ENCODE results near the gene YES1. TPM values are rescaled to one million over a fixed set of nuclear protein-coding genes. Genes with fewer than 3 reads are reported as not detected.
A peak's percentile ranks its signal among the peaks of the same experiment; 100 is the strongest.
"Not testable (repeated sequence)": the region's sequence is repeated elsewhere in the genome, so short reads cannot be mapped to it uniquely, and the experiment has no call there.

The YES1 gene
- total RNA-seq, 5 donors from 2014 or later (not counting 1 experiment from before 2014, with no cell fraction given): 7.4 to 16.3 (median 8.2) TPM

DNA sequence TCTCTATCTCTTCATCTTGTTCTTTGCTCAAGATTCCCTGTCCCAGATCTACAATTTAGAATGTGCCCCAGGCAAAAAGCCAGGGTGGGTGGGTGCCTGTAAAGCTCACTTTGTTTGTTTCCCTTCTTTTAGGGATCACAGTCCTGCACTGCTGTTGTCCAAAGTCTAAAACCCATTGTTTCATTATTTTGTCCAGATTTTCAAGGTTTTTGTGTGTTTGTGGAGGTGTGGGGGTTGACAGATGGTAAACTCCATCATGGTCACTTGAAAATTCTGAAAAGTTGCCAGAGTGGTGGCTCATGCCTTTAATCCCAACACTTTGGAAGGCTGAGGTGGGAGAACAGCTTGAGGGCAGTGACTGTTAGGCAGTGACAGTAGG lies 41.5 kb downstream of the YES1 start:
- no peak for DNase-seq
- no peak overlapping the region for H3K4me3 Mint-ChIP-seq
- CTCF ChIA-PET: interaction anchor here (0.6 to 0.9 kb wide), 3 partner anchors 16 to 545 kb away, joined by 3 to 13 read pairs (median 3); no protein-coding TSS in a partner anchor
- POLR2A ChIA-PET: no interaction called here
- Histone ChIP-seq H3K9me3 (no peaks in the 10 kb centered on the region), H3K4me1 (ENCODE audit: control insufficient read depth in 1 of 2, extremely low read depth in 1 of 2, insufficient read depth in 2 of 2, low read length in 2 of 2) (no peaks in the 10 kb centered on the region), H3K27ac (ENCODE audit: low read length) (no peak overlapping the region), H3K4me3 (ENCODE audit: control insufficient read depth in 1 of 2, extremely low read depth in 1 of 2, low read length in 1 of 2) (no peak overlapping the region), H3K36me3 (ENCODE audit: control insufficient read depth in 2 of 2, extremely low read depth in 1 of 2, insufficient read depth in 1 of 2, low read length in 1 of 2) (no peaks in the 10 kb centered on the region), H3K27me3 (replicated peaks in 1 of 2; ENCODE audit: control insufficient read depth in 2 of 2, extremely low read depth in 1 of 2, insufficient read depth in 2 of 2, low read length in 1 of 2) (no peaks in the 10 kb centered on the region)
- H3K4me1 Mint-ChIP-seq: peaks cover 7 to 24% (median 16%) of the 10 kb centered on the region in 3 donors
- H3K27me3 Mint-ChIP-seq: no peaks in the 10 kb centered on the region
- no peak for ATAC-seq (replicated peaks in 1 of 4)
- H3K9me3 Mint-ChIP-seq: no peaks in the 10 kb centered on the region
- H3K27ac Mint-ChIP-seq: no peak overlapping the region
- H3K36me3 Mint-ChIP-seq: peaks cover 15% of the 10 kb centered on the region

DNA sequence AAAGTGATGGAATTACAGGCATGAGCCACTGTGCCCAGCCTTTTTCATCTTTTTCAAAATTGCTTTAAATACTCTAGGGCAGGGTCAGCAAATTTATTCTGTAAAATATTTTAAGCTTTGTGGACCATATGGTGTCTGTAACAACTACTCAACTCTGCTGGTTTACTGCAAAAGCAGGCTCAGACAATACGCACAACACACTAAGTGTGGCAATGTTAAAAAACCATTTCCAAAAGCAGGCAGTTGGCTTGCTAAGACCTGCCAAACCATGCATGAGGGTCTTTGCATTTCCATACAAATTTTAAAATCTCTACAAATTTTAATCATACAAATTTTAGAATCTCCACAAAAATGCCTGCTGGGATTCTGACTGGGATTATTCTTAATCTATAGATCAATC lies 44.1 kb downstream of the YES1 start:
- Histone ChIP-seq H3K9me3 (no peaks in the 10 kb centered on the region), H3K4me1 (ENCODE audit: control insufficient read depth in 1 of 2, extremely low read depth in 1 of 2, insufficient read depth in 2 of 2, low read length in 2 of 2) (peaks cover 0 to 3% of the 10 kb centered on the region in 2 experiments), H3K36me3 (ENCODE audit: control insufficient read depth in 2 of 2, extremely low read depth in 1 of 2, insufficient read depth in 1 of 2, low read length in 1 of 2) (no peaks in the 10 kb centered on the region), H3K4me3 (ENCODE audit: control insufficient read depth in 1 of 2, extremely low read depth in 1 of 2, low read length in 1 of 2) (no peak overlapping the region), H3K27me3 (replicated peaks in 1 of 2; ENCODE audit: control insufficient read depth in 2 of 2, extremely low read depth in 1 of 2, insufficient read depth in 2 of 2, low read length in 1 of 2) (no peaks in the 10 kb centered on the region), H3K27ac (ENCODE audit: low read length) (no peak overlapping the region)
- POLR2A ChIA-PET: no interaction called here
- WGBS (ENCODE audit: insufficient coverage): 100% methylated on average over 1 of the region's 1 CpG
- DNase-seq: no peak
- Mint-ChIP-seq H3K27ac (no peak overlapping the region), H3K27me3 (no peaks in the 10 kb centered on the region), H3K36me3 (peaks cover 3% of the 10 kb centered on the region), H3K4me3 (no peak overlapping the region), H3K9me3 (no peaks in the 10 kb centered on the region), H3K4me1 (peaks cover 11 to 18% (median 16%) of the 10 kb centered on the region in 3 donors)
- no peak for ATAC-seq (replicated peaks in 1 of 4)
- CTCF ChIA-PET: no interaction called here

DNA sequence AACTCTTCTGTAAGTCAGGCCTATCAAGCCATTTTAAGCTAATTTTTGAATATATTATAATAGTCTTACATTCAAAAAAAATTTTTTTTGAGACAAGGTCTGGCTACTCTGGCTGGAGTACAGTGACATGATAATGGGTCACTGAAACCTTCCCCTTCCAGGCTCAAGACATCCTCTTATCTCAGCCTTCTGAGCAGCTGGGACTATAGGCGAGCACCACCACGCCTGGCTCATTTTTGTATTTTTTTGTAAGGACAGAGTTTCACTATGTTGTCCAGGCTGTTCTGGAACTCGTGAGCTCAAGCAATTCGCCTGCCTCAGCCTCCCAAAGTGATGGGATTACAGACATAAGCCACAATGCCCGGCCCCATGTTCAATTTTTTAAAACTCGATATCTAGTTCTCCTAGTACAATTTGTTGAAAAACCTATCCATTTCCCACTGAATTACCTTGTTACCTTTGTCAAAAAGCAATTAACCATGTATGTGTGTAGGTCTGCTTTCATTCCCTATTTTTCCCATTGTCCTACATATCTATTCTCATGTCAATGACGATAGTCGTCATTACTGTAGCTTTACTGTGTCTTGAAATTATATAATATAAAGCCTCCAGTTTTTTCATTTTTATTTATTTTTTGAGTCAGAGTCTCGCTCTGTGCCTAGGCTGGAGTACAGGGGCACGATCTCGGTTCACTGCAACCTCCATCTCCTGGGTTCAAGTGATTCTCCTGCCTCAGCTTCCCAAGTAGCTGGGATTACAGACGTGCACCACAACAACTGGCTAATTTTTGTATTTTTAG lies 44.8 kb downstream of the YES1 start:
- no peak overlapping the region for H3K4me3 ChIP-seq (ENCODE audit: control insufficient read depth in 1 of 2, extremely low read depth in 1 of 2, low read length in 1 of 2)
- ATAC-seq (replicated peaks in 1 of 4) (no peak), DNase-seq (no peak)
- no peaks in the 10 kb centered on the region for H3K9me3 ChIP-seq
- ChIA-PET CTCF (no interaction called here), POLR2A (no interaction called here)
- 78% methylated on average over 2 of the region's 12 CpGs for WGBS (ENCODE audit: insufficient coverage)
- H3K27me3 Mint-ChIP-seq: no peaks in the 10 kb centered on the region
- no peak overlapping the region for H3K27ac ChIP-seq (ENCODE audit: low read length)
- H3K9me3 Mint-ChIP-seq: no peaks in the 10 kb centered on the region
- peaks cover 0 to 3% of the 10 kb centered on the region in 2 experiments for H3K4me1 ChIP-seq (ENCODE audit: control insufficient read depth in 1 of 2, extremely low read depth in 1 of 2, insufficient read depth in 2 of 2, low read length in 2 of 2)
- H3K27ac Mint-ChIP-seq: no peak overlapping the region
- H3K36me3 ChIP-seq (ENCODE audit: control insufficient read depth in 2 of 2, extremely low read depth in 1 of 2, insufficient read depth in 1 of 2, low read length in 1 of 2): no peaks in the 10 kb centered on the region
- H3K4me3 Mint-ChIP-seq: no peak overlapping the region
- H3K27me3 ChIP-seq (replicated peaks in 1 of 2; ENCODE audit: control insufficient read depth in 2 of 2, extremely low read depth in 1 of 2, insufficient read depth in 2 of 2, low read length in 1 of 2): no peaks in the 10 kb centered on the region
- peaks cover 14 to 20% (median 16%) of the 10 kb centered on the region in 3 donors for H3K4me1 Mint-ChIP-seq
- peaks cover 3% of the 10 kb centered on the region for H3K36me3 Mint-ChIP-seq

DNA sequence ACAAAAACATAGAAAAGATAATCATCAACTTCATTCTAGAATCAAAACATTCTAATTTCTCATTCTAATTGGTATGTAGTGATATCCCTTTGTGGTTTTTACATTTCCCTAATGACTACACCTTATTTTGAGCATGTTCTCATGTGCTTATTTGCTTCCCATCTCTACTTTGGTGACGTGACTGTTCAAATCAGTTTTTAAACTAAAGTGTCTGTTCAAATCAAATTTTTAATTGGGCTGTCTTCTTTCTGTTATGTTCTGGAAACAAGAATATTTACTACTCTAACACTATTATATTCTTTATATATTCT lies 45.5 kb downstream of the YES1 start:
- Histone ChIP-seq H3K4me1 (ENCODE audit: control insufficient read depth in 1 of 2, extremely low read depth in 1 of 2, insufficient read depth in 2 of 2, low read length in 2 of 2) (peaks cover 0 to 3% of the 10 kb centered on the region in 2 experiments), H3K27ac (ENCODE audit: low read length) (no peak overlapping the region), H3K4me3 (ENCODE audit: control insufficient read depth in 1 of 2, extremely low read depth in 1 of 2, low read length in 1 of 2) (no peak overlapping the region), H3K9me3 (no peaks in the 10 kb centered on the region), H3K36me3 (ENCODE audit: control insufficient read depth in 2 of 2, extremely low read depth in 1 of 2, insufficient read depth in 1 of 2, low read length in 1 of 2) (no peaks in the 10 kb centered on the region), H3K27me3 (replicated peaks in 1 of 2; ENCODE audit: control insufficient read depth in 2 of 2, extremely low read depth in 1 of 2, insufficient read depth in 2 of 2, low read length in 1 of 2) (no peaks in the 10 kb centered on the region)
- ChIA-PET CTCF (no interaction called here), POLR2A (no interaction called here)
- no peak for DNase-seq
- no CpG with 5 or more reads among the region's 1 CpG for WGBS (ENCODE audit: insufficient coverage)
- Mint-ChIP-seq H3K4me3 (no peak overlapping the region), H3K4me1 (peaks cover 14 to 21% (median 18%) of the 10 kb centered on the region in 3 donors), H3K9me3 (no peaks in the 10 kb centered on the region), H3K27me3 (no peaks in the 10 kb centered on the region), H3K36me3 (peaks cover 3% of the 10 kb centered on the region), H3K27ac (peak overlapping the region in 1 of 2 donors; percentile 29)
- ATAC-seq (replicated peaks in 1 of 4): no peak

DNA sequence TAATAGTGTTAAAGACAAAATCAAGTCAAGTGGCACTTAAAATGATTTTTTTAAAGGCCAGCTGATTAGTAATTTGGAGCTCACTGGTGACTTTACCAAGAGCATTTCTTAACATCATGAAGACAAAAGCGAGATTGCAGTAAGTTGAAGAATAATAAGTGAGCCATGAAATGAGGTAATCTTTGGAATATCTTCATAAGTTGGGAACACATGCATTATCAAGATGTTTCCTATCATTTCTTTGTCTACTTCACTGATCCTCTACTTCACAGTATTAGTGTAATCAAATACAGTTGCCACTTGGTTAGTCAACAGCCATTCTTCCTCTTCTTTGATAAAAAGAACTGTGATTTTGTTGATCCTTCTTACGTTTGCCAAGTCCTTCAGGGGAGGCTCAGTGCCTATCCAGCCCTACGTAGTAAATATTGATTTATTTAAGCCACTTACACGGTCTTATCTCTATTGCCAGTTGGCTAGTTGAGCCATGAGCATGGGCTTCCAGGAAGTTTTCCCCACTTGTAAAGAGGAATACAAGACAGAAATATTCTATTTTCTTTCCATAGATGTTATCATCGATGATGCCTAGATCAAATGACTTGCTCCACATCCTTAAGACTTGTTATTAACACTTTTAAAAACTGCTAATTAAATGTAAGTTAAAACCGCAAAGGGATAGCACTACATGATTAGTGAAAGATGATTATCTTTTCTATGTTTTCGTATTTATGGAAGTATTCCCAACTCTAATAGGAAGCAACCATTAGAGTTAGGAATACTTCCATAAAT lies 46.1 kb downstream of the YES1 start:
- H3K36me3 Mint-ChIP-seq: peaks cover 3% of the 10 kb centered on the region
- no CpG with 5 or more reads among the region's 7 CpGs for WGBS (ENCODE audit: insufficient coverage)
- CTCF ChIA-PET: interaction anchor here in 1 of 2 donors (0.6 kb wide), 1 partner anchor 25 kb away, joined by 3 read pairs; no protein-coding TSS in a partner anchor

DNA sequence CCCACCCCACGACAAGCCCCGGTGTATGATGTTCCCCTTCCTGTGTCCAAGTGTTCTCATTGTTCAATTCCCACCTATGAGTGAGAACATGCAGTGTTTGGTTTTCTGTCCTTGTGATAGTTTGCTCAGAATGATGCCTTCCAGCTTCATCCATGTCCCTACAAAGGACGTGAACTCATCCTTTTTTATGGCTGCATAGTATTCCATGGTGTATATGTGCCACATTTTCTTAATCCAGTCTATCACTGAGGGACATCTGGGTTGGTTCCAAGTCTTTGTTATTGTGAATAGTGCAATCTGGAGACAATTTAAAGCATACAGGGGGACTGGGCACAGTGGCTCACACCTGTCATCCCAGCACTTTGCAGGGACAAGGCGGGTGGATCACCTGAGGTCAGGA lies 52.2 kb downstream of the YES1 start:
- H3K27ac Mint-ChIP-seq; CTCF ChIA-PET; H3K4me3 Mint-ChIP-seq; H3K4me3 ChIP-seq (ENCODE audit: control insufficient read depth in 1 of 2, extremely low read depth in 1 of 2, low read length in 1 of 2); H3K36me3 ChIP-seq (ENCODE audit: control insufficient read depth in 2 of 2, extremely low read depth in 1 of 2, insufficient read depth in 1 of 2, low read length in 1 of 2); DNase-seq; H3K9me3 Mint-ChIP-seq; H3K27me3 ChIP-seq (replicated peaks in 1 of 2; ENCODE audit: control insufficient read depth in 2 of 2, extremely low read depth in 1 of 2, insufficient read depth in 2 of 2, low read length in 1 of 2); POLR2A ChIA-PET; H3K9me3 ChIP-seq; ATAC-seq (replicated peaks in 1 of 4); H3K4me1 ChIP-seq (ENCODE audit: control insufficient read depth in 1 of 2, extremely low read depth in 1 of 2, insufficient read depth in 2 of 2, low read length in 2 of 2); H3K27me3 Mint-ChIP-seq; H3K36me3 Mint-ChIP-seq; H3K27ac ChIP-seq (ENCODE audit: low read length): not testable (repeated sequence)
- peaks cover 9 to 19% (median 15%) of the 10 kb centered on the region in 3 donors for H3K4me1 Mint-ChIP-seq
- WGBS (ENCODE audit: insufficient coverage): 100% methylated on average over 1 of the region's 4 CpGs

More for the DNA sequence above, 46.1 kb downstream of the YES1 start:
- no peaks in the 10 kb centered on the region for H3K27me3 Mint-ChIP-seq
- POLR2A ChIA-PET: no interaction called here
- no peak overlapping the region for H3K27ac ChIP-seq (ENCODE audit: low read length)
- H3K27me3 ChIP-seq (replicated peaks in 1 of 2; ENCODE audit: control insufficient read depth in 2 of 2, extremely low read depth in 1 of 2, insufficient read depth in 2 of 2, low read length in 1 of 2): no peaks in the 10 kb centered on the region
- DNase-seq (no peak), ATAC-seq (replicated peaks in 1 of 4) (no peak)
- peaks cover 0 to 3% of the 10 kb centered on the region in 2 experiments for H3K4me1 ChIP-seq (ENCODE audit: control insufficient read depth in 1 of 2, extremely low read depth in 1 of 2, insufficient read depth in 2 of 2, low read length in 2 of 2)
- H3K4me3 Mint-ChIP-seq: no peak overlapping the region
- H3K36me3 ChIP-seq (ENCODE audit: control insufficient read depth in 2 of 2, extremely low read depth in 1 of 2, insufficient read depth in 1 of 2, low read length in 1 of 2): no peaks in the 10 kb centered on the region
- no peaks in the 10 kb centered on the region for H3K9me3 ChIP-seq
- no peaks in the 10 kb centered on the region for H3K9me3 Mint-ChIP-seq
- peaks cover 15 to 22% (median 21%) of the 10 kb centered on the region in 3 donors for H3K4me1 Mint-ChIP-seq
- no peak overlapping the region for H3K27ac Mint-ChIP-seq
- H3K4me3 ChIP-seq (ENCODE audit: control insufficient read depth in 1 of 2, extremely low read depth in 1 of 2, low read length in 1 of 2): no peak overlapping the region

All from T-cell (primary cell).